Eye (tissue), 1 donor: Measurements from ENCODE around the gene DYNLT4.
"Not testable (repeated sequence)": the region's sequence is repeated elsewhere in the genome, so short reads cannot be mapped to it uniquely, and the experiment has no call there.

Source experiments
- DNase-seq: peaks from one replicate; pipeline ENCODE4 v3.0.0-alpha.2; 2015

The DYNLT4 gene

DNA sequence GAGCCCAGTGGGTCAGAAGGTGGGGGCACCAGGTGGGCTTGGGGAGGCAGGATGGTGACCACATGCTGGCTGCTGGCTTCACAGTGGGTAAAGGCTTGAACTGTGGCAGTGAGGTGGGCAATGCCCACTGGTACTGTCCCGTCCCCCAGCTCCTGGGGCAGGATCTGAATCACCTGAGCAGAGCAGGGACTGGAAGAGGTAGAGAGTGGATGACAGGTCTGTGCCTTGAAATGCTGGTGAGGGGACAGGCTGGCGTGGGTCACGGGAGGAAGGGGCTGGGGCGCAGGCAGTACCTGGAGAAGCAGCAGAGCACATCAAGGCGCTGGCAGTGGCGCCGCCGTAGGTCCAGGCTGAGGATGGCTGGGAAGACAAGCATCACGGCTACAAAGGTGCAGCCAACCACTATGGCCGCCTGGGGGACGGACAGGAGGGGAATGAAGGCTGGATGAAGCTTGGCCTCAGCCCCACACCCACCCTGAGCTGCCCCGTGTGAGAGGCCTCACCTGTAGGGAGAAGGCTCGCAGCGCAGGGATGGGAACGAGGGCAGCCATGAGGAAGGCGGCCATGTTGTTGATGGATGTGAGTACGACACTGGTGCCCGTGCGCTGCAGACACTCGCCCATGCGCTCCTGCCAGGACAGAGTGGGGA is 21.0 kb upstream of the DYNLT4 start:
- no peak for DNase-seq

GRCh38 chr1:44827197-44828002 is 20.2 kb upstream of the DYNLT4 start:
- no peak for DNase-seq

DNA sequence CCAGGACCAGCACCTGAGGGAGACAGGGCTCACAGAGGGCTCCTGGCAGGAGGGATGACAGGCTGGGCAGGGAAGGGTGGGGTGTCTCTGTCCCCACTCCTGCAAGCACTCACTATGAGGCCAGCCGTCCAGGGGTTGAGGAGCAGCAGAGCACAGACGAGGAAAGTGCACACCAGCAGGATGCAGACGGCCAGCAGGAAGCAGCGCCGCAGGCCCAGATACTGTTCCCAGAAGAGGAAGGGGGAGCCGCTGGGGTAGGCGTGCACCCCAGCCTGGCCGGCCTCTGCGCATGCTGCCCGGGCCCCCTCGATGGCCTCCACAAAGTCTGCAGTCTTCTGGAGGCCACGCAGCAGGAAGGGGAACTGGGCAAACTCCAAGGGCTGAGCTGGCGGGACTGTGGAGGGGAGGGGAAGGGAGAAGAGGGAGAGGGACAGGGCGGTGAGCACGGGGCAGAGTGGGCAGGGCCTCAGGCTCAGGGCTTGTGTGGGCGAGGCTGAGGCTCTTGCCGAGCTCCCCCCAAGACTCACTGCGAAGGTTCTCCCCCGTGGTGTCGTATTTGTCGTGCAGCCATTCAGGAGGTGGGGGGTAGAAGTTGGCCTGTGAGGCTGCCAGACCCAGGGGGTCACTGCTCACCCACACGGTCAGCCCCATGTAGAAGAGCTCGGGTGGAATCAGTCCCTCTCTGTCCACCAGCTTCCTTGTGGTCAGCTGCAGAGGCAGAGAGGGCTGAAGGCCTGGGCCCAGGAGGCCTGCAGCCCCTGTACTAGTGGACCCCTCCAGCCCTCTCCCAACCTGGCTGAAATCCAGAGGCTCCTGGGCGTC is 19.4 kb upstream of the DYNLT4 start:
- no peak for DNase-seq

DNA sequence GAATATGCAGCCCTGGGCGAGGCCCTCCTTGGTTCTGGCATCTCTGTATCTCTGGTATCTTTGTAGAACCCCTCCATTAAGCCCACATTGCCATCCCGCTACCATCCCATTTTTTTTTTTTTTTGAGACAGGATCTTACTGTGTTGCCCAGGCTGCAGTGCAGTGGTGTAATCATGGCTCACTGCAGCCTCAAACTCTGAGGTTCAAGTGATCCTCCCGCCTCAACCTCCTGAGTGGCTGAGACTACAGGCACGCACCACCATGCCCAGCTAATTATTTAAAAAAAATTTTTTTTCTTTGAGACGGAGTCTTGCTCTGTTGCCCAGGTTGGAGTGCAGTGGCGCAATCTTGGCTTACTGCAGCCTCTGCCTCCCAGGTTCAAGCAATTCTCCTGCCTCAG is 17.2 kb upstream of the DYNLT4 start:
- DNase-seq: not testable (repeated sequence)

GRCh38 chr1:44822981-44823451 is 15.9 kb upstream of the DYNLT4 start:
- no peak for DNase-seq

GRCh38 chr1:44822131-44822701 is 15.1 kb upstream of the DYNLT4 start:
- DNase-seq: no peak

GRCh38 chr1:44821240-44821715 is 14.1 kb upstream of the DYNLT4 start:
- DNase-seq: no peak

- DNase-seq: no peak
Observed at GRCh38 chr1:44820328-44821239, 13.4 kb upstream of the DYNLT4 start.

GRCh38 chr1:44819608-44820327 is 12.6 kb upstream of the DYNLT4 start:
- DNase-seq: peak; percentile 96

DNA sequence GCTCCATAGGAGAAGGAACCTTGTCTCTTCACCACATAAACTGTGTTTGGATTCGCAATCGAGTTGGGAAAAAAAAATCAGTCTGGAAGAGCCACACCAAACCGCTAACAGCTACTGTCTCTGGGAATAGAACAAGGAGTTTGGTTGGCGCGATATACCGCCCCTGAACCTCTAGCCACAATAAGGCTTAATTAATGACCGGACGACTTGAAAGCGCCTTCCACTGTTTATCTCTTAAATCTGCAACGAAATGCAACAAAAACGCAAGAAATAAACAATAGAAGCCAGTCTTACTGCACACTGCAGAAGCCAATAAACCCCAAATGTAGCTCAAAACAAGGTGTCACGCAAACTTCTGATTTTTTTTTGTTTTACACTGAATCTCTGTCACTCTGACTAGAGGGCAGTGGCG is 12.1 kb upstream of the DYNLT4 start:
- DNase-seq: peak; percentile 77

- no peak for DNase-seq
Observed at GRCh38 chr1:44817771-44818495, 10.8 kb upstream of the DYNLT4 start.

- no peak for DNase-seq
Observed at GRCh38 chr1:44817307-44817706, 10.2 kb upstream of the DYNLT4 start.

GRCh38 chr1:44815926-44816325 is 8.8 kb upstream of the DYNLT4 start:
- DNase-seq: not testable (repeated sequence)

GRCh38 chr1:44812822-44813543 is 5.8 kb upstream of the DYNLT4 start:
- DNase-seq: no peak

- DNase-seq: no peak
Observed at GRCh38 chr1:44811234-44811633, 4.1 kb upstream of the DYNLT4 start.

DNA sequence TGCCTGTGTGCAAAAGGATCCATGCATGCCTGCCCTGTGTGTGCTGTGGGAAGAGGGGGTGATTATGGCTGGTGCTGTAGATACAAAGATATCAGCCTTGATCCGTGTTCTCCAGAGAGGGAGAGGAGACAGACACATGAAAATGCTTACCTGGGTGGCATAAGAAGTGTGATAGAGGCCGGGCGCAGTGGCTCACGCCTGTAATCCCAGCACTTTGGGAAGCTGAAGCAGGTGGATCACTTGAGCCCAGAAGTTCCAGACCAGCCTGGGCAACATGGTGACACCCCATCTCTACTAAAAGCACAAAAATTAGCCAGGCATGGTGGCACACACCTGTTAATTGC is 3.6 kb upstream of the DYNLT4 start:
- DNase-seq: not testable (repeated sequence)

DNA sequence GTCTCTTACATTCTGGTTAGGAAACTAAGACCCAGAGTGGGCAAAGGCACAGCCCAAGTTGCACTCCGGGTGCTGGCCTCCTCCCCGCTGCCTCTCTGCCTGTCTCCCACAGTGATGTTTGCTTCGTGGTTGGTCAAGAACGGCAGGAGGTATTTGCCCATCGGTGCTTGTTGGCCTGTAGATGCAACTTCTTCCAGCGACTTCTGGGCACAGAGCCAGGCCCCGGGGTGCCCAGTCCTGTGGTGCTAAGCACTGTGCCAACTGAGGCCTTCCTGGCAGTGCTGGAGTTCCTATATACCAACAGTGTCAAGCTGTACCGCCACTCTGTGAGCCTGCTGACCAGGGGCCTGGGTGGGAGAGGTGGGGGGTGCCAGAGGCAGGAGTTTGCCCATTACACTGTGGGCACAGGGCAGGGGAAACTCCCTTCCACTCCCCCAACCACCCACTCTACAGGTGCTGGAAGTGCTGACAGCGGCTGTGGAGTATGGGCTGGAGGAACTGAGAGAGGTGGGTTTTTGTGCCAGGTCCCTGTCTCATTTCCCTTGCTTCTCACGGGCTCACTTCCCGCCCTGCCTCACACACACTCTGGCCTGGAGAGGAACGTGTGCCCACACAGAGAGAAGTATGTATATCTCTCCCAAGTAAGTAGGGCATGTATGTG is 3.1 kb upstream of the DYNLT4 start:
- DNase-seq: no peak

DNA sequence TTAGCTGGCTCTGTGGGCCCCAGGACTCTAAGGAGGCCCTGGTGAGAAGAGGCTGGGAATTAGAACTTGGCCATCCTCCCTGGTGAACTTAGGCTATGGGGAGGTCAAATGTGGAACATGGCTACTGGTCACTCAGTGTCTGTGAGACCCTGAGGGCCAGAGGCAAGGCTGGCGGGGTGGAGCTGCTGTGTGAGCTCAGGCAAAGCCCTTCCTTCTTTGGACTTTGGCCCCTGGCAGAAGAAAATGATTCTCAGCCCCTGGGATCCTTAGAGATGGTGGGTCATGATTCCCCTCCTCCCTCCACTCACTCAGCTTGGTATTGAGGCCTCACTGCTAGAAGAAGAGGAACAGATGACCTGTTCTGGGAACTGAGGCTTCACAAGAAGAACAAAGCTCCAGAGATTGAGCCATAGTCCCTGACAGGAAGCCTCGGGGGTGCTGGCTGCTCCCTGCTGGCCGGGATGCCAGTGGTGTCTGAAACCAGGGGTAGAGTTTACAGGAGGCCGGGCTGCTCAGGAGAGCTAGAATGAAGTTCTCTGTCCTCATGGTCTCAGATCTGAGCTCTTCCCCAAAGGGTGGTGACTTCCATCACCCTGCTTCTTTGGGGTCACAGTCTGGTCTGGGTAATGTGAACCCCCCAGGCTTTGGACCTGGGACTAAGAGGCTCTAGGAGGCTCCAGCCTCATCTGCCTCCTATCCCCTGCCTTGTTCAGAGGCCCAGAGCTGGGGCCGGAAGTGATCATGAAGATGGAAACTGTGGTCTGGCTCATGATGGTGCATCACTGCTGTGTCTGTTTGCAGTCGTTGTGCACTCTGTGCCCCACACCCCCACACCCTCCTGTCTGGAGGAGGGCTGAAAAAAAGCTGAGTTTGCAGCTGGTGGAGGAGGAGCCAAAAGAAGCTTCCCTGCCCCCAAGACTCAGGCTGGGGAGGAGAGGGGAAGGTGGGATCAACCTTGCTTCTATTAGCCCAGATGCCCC is 2.1 kb upstream of the DYNLT4 start:
- DNase-seq: peak; percentile 48
